ENCODE results near the gene DLEC1. TPM values are rescaled to one million over a fixed set of nuclear protein-coding genes. Genes with fewer than 3 reads are reported as not detected.

DLEC1 gene
- total and polyA plus RNA-seq, 2 donors from 2014 or later = 0.52 to 3.3 TPM

DNA sequence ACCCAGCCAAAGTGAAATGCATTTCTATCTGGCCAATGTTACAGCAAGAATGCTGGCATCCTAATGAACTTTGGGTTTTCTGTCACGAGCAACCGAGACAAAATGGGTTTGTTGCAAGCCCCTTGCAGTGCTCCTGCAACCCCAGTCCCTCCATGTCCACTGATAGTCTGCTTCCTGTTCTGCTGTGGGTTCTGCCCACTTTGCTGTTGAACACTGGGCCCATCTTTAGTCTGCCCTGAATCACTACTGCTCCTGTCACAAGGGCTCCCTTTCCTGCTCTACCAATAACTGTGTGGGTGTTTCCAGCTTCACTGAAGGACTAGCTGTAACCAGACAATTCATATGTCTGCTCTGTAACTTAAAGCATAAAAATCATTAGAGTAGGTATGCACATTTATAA lies 113.6 kb downstream of the DLEC1 start:
- H3K4me3 ChIP-seq (ENCODE audit: low read length in 3 of 3) = no peak overlapping the region
- H3K9me3 ChIP-seq (ENCODE audit: control insufficient read depth in 2 of 3, insufficient read depth in 1 of 3, low read length in 3 of 3) = no peaks in the 10 kb centered on the region
- TF ChIP-seq, protein P1, sequence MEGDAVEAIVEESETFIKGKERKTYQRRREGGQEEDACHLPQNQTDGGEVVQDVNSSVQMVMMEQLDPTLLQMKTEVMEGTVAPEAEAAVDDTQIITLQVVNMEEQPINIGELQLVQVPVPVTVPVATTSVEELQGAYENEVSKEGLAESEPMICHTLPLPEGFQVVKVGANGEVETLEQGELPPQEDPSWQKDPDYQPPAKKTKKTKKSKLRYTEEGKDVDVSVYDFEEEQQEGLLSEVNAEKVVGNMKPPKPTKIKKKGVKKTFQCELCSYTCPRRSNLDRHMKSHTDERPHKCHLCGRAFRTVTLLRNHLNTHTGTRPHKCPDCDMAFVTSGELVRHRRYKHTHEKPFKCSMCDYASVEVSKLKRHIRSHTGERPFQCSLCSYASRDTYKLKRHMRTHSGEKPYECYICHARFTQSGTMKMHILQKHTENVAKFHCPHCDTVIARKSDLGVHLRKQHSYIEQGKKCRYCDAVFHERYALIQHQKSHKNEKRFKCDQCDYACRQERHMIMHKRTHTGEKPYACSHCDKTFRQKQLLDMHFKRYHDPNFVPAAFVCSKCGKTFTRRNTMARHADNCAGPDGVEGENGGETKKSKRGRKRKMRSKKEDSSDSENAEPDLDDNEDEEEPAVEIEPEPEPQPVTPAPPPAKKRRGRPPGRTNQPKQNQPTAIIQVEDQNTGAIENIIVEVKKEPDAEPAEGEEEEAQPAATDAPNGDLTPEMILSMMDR (IDR thresholded peaks at IDR 0.05; ENCODE audit: borderline replicate concordance, extremely low read depth, insufficient read depth) = no peak
- no peaks in the 10 kb centered on the region for H3K36me3 ChIP-seq (ENCODE audit: control insufficient read depth in 2 of 3, insufficient read depth in 3 of 3, low read length in 3 of 3)
- no peaks in the 10 kb centered on the region for H3K27me3 ChIP-seq (ENCODE audit: control insufficient read depth, insufficient read depth, low read length)
- intact Hi-C loops (cut with DNase I) = no loop called here
- peaks cover 0 to 5% (median 0%) of the 10 kb centered on the region in 3 donors for H3K4me1 ChIP-seq (ENCODE audit: control insufficient read depth in 2 of 3, insufficient read depth in 2 of 3, low read depth in 1 of 3, low read length in 3 of 3)
- FAIRE-seq (no peak), DNase-seq (no peak)
- H3K9ac ChIP-seq (ENCODE audit: low read length in 3 of 3) = no peak overlapping the region
- H3K27ac ChIP-seq (ENCODE audit: low read depth in 2 of 2, low read length in 2 of 2) = no peak overlapping the region

DNA sequence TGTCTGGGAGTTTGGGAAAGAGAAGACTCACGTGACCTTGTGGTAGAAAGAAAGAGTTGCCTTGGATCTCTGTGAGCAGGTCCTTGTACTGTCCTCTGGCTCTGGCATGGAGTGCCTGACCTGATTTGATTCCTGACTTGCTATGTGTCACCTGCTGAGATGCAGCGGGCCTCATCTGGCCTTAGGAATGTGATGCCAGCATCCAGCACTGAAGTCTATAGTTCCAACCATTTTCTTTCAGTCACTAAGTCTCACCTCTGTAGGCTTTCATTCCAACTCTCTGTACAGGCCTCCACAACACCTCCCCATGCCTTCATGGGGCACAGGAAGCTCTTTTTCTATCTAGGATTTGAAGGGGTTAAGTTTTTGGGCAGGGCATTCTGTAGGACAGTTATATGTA lies 114.2 kb downstream of the DLEC1 start:
- no peaks in the 10 kb centered on the region for H3K36me3 ChIP-seq (ENCODE audit: control insufficient read depth in 2 of 3, insufficient read depth in 3 of 3, low read length in 3 of 3)
- DNase-seq (no peak), FAIRE-seq (no peak)
- no peak overlapping the region for H3K9ac ChIP-seq (ENCODE audit: low read length in 3 of 3)
- no peaks in the 10 kb centered on the region for H3K9me3 ChIP-seq (ENCODE audit: control insufficient read depth in 2 of 3, insufficient read depth in 1 of 3, low read length in 3 of 3)
- peaks cover 0 to 5% (median 0%) of the 10 kb centered on the region in 3 donors for H3K4me1 ChIP-seq (ENCODE audit: control insufficient read depth in 2 of 3, insufficient read depth in 2 of 3, low read depth in 1 of 3, low read length in 3 of 3)
- no peak overlapping the region for H3K27ac ChIP-seq (ENCODE audit: low read depth in 2 of 2, low read length in 2 of 2)
- TF ChIP-seq, protein P1 (IDR thresholded peaks at IDR 0.05; ENCODE audit: borderline replicate concordance, extremely low read depth, insufficient read depth) = no peak
- no peaks in the 10 kb centered on the region for H3K27me3 ChIP-seq (ENCODE audit: control insufficient read depth, insufficient read depth, low read length)
- no peak overlapping the region for H3K4me3 ChIP-seq (ENCODE audit: low read length in 3 of 3)
- intact Hi-C loops (cut with DNase I) = no loop called here

DNA sequence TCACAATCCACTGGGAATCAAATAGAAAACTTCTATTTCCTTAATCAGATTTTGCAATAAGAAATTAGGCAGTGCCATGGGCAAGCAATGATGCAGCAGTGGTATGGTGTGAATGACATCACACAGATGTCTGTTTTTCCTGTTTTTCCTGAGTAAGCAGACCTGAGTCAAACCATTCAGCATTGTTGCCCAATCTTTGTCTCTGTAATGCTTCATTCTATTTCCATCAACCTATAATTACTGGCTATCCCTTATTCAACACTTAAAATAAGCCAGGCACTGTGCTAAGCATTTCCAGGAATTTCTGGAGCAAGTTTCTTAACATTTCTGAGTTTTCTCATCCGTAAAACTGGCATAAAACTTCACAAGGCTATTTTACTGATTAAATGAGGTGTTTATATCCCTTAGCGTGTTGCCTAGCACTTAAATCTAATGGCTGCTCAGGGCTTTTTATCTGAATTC lies 115.1 kb downstream of the DLEC1 start:
- peak overlapping the region in 1 of 2 donors; percentile 65 for H3K27ac ChIP-seq (ENCODE audit: low read depth in 2 of 2, low read length in 2 of 2)
- intact Hi-C loops (cut with DNase I) = no loop called here
- H3K9ac ChIP-seq (ENCODE audit: low read length in 3 of 3) = no peak overlapping the region
- H3K4me1 ChIP-seq (ENCODE audit: control insufficient read depth in 2 of 3, insufficient read depth in 2 of 3, low read depth in 1 of 3, low read length in 3 of 3) = peaks cover 0 to 5% (median 0%) of the 10 kb centered on the region in 3 donors
- FAIRE-seq (no peak), DNase-seq (no peak)
- no peaks in the 10 kb centered on the region for H3K36me3 ChIP-seq (ENCODE audit: control insufficient read depth in 2 of 3, insufficient read depth in 3 of 3, low read length in 3 of 3)
- H3K4me3 ChIP-seq (ENCODE audit: low read length in 3 of 3) = no peak overlapping the region
- H3K27me3 ChIP-seq (ENCODE audit: control insufficient read depth, insufficient read depth, low read length) = no peaks in the 10 kb centered on the region
- H3K9me3 ChIP-seq (ENCODE audit: control insufficient read depth in 2 of 3, insufficient read depth in 1 of 3, low read length in 3 of 3) = no peaks in the 10 kb centered on the region
- TF ChIP-seq, protein P1 (IDR thresholded peaks at IDR 0.05; ENCODE audit: borderline replicate concordance, extremely low read depth, insufficient read depth) = no peak

Measured in kidney (tissue), 14 donors.